PC-9 (cell line): ENCODE data around the gene CCDC148. TPM values are rescaled to one million over a fixed set of nuclear protein-coding genes. Genes with fewer than 3 reads are reported as not detected.

Experiments
- BruUV-seq: library from RNA; stranded (reverse); fragments of 400-500 nt; replicated peaks from 2 replicates; lab custom pipeline; 2021; lab: Mats Ljungman, UMichigan
- CTCF ChIA-PET: fragments of 300-600 bp; sonication (Branson Sonifier 250); formaldehyde crosslinking; loops from one replicate; lab custom pipeline; 2022; ENCODE audit warnings: antibody characterized with exemption; lab: Charles Lee
- POLR2A ChIA-PET: fragments of 300-600 bp; sonication (Branson Sonifier 250); formaldehyde crosslinking; loops from one replicate; lab custom pipeline; 2022; ENCODE audit warnings: antibody characterized with exemption; ENCODE audit not compliant: unreplicated experiment; lab: Charles Lee
- DNase-seq, 2 experiments: peaks; one replicate each; pipeline versions ENCODE4 v3.0.0 to v3.0.0-alpha.2; 2015 to 2022; ENCODE audit warnings: mixed read lengths in 1 of 2
- H2AFZ ChIP-seq: fragments of 200-600 bp; sonication (generic); 2 replicates; pipeline ENCODE4 v1.8.1; 2017; ENCODE audit warnings: antibody characterized with exemption
- H3F3A ChIP-seq: fragments of 200-600 bp; sonication (generic); 2 replicates; pipeline ENCODE4 v1.8.1; 2017; ENCODE audit warnings: antibody characterized with exemption, mild to moderate bottlenecking, low read depth; ENCODE audit not compliant: insufficient read depth
- H3K27ac ChIP-seq: fragments of 200-600 bp; sonication (generic); 2 replicates; pipeline ENCODE4 v1.6.1; 2016; ENCODE audit warnings: mixed run types
- H3K27me3 ChIP-seq: fragments of 200-600 bp; sonication (generic); 2 replicates; pipeline ENCODE4 v1.6.1; 2016; ENCODE audit warnings: low read depth, mixed run types; ENCODE audit not compliant: insufficient read depth
- H3K36me3 ChIP-seq: fragments of 200-600 bp; sonication (generic); 2 replicates; pipeline ENCODE4 v1.6.1; 2016; ENCODE audit warnings: low read depth, mixed run types
- H3K4me1 ChIP-seq: fragments of 200-600 bp; sonication (generic); replicated peaks from 2 replicates; pipeline ENCODE4 v1.6.1; 2016; ENCODE audit warnings: mixed run types; ENCODE audit not compliant: insufficient read depth
- H3K4me2 ChIP-seq: fragments of 200-600 bp; sonication (generic); 2 replicates; pipeline ENCODE4 v1.6.1; 2017; ENCODE audit warnings: mixed run types
- H3K4me3 ChIP-seq: fragments of 200-600 bp; sonication (generic); 2 replicates; pipeline ENCODE4 v1.6.1; 2016; ENCODE audit warnings: mixed run types
- H3K79me2 ChIP-seq: fragments of 200-600 bp; sonication (generic); 2 replicates; pipeline ENCODE4 v1.6.1; 2017; ENCODE audit warnings: low read depth, mixed run types
- H3K9me2 ChIP-seq: fragments of 200-600 bp; sonication (generic); 2 replicates; pipeline ENCODE4 v1.8.1; 2017; ENCODE audit warnings: mild to moderate bottlenecking; ENCODE audit not compliant: insufficient read depth
- H3K9me3 ChIP-seq: fragments of 200-600 bp; sonication (generic); 2 replicates; pipeline ENCODE4 v1.8.1; 2016; ENCODE audit warnings: low read depth; ENCODE audit not compliant: insufficient read depth
- H4K20me1 ChIP-seq: fragments of 200-600 bp; sonication (generic); 2 replicates; pipeline ENCODE4 v1.8.1; 2017; ENCODE audit not compliant: insufficient read depth
- CTCF ChIP-seq: fragments of 200-600 bp; sonication (generic); conservative IDR thresholded peaks from 2 replicates; pipeline ENCODE4 v1.6.1; 2017; ENCODE audit warnings: mixed run types, antibody characterized with exemption, mild to moderate bottlenecking, moderate library complexity
- EZH2 ChIP-seq: fragments of 200-600 bp; sonication (generic); IDR thresholded peaks from 2 replicates; pipeline ENCODE4 v1.8.0; 2017; ENCODE audit warnings: antibody characterized with exemption, low read depth
- intact Hi-C: fragments of 100-400 bp; cut with micrococcal nuclease; formaldehyde crosslinking; loops from one replicate; pipeline ENCODE4 v1.10.0; 2022; ENCODE audit not compliant: unreplicated experiment
- total RNA-seq: library from RNA; stranded (reverse); gene quantifications from 2 replicates; pipeline ENCODE4 v1.2.3, GENCODE V29; 2021

The CCDC148 gene
- total RNA-seq, 1 experiment from 2014 or later = 1.8 TPM

- Histone ChIP-seq H3K4me2 (no peak overlapping the region), H3K27ac (no peak overlapping the region), H2AFZ (no peak overlapping the region), H3K79me2 (no peaks in the 10 kb centered on the region), H3K4me1 (no peaks in the 10 kb centered on the region), H3K27me3 (no peaks in the 10 kb centered on the region), H3K36me3 (no peaks in the 10 kb centered on the region), H3K4me3 (no peak overlapping the region), H3F3A (no peaks in the 10 kb centered on the region), H3K9me2 (no peaks in the 10 kb centered on the region), H4K20me1 (no peaks in the 10 kb centered on the region), H3K9me3 (no peaks in the 10 kb centered on the region)
- BruUV-seq = no TSS peak
- CTCF ChIA-PET = no interaction called here
- intact Hi-C loops = no loop called here
- no peak for TF ChIP-seq CTCF
- TF ChIP-seq EZH2 = no peak
- POLR2A ChIA-PET = no interaction called here
- DNase-seq = no peak
These were observed 239.0 kb downstream of the CCDC148 start for GRCh38 chr2:158217593-158217992.

- Histone ChIP-seq H3K4me3 (no peak overlapping the region), H3K9me3 (no peaks in the 10 kb centered on the region), H2AFZ (no peak overlapping the region), H3K79me2 (no peaks in the 10 kb centered on the region), H3K4me1 (no peaks in the 10 kb centered on the region), H3K36me3 (no peaks in the 10 kb centered on the region), H4K20me1 (no peaks in the 10 kb centered on the region), H3K4me2 (no peak overlapping the region), H3K9me2 (no peaks in the 10 kb centered on the region), H3K27me3 (no peaks in the 10 kb centered on the region), H3F3A (no peaks in the 10 kb centered on the region), H3K27ac (no peak overlapping the region)
- no TSS peak for BruUV-seq
- intact Hi-C loops = no loop called here
- CTCF ChIA-PET = no interaction called here
- DNase-seq = no peak
- POLR2A ChIA-PET = no interaction called here
- no peak for TF ChIP-seq EZH2
- no peak for TF ChIP-seq CTCF
These were observed 242.1 kb downstream of the CCDC148 start for GRCh38 chr2:158214431-158214830.

- Histone ChIP-seq H3K9me3 (no peaks in the 10 kb centered on the region), H3K4me3 (no peak overlapping the region), H3K27me3 (no peaks in the 10 kb centered on the region), H3F3A (no peaks in the 10 kb centered on the region), H3K4me2 (no peak overlapping the region), H3K36me3 (no peaks in the 10 kb centered on the region), H3K79me2 (no peaks in the 10 kb centered on the region), H2AFZ (no peak overlapping the region), H4K20me1 (no peaks in the 10 kb centered on the region), H3K4me1 (no peaks in the 10 kb centered on the region), H3K9me2 (no peaks in the 10 kb centered on the region), H3K27ac (no peak overlapping the region)
- no peak for DNase-seq
- intact Hi-C loops = no loop called here
- TF ChIP-seq CTCF = no peak
- TF ChIP-seq EZH2 = no peak
- ChIA-PET CTCF (no interaction called here), POLR2A (no interaction called here)
- BruUV-seq = no TSS peak
These were observed 242.8 kb downstream of the CCDC148 start for GRCh38 chr2:158213773-158214172.
